Kidney epithelial cell (primary cell): ENCODE results near the gene ADSS1. TPM values are rescaled to one million over a fixed set of nuclear protein-coding genes. Genes with fewer than 3 reads are reported as not detected.

Experiments used
- DNase-seq: peaks from one replicate; pipeline ENCODE4 v3.0.0-alpha.2; 2010; ENCODE audit warnings: low read depth
- H3K27me3 ChIP-seq: 2 replicates; pipeline ENCODE4 v1.6.0; 2011; ENCODE audit warnings: low read length; ENCODE audit not compliant: control insufficient read depth, insufficient read depth
- H3K36me3 ChIP-seq: 2 replicates; pipeline ENCODE4 v1.5.1; 2011; ENCODE audit warnings: low read length; ENCODE audit not compliant: control insufficient read depth, insufficient read depth
- H3K4me3 ChIP-seq: 2 replicates; pipeline ENCODE4 v1.5.1; 2011; ENCODE audit warnings: low read depth, mild to moderate bottlenecking, control low read depth, low read length
- CTCF ChIP-seq: IDR thresholded peaks from 2 replicates; pipeline ENCODE4 v1.5.1; 2011; ENCODE audit warnings: mild to moderate bottlenecking, moderate library complexity, low read length, control low read depth, inconsistent platforms; ENCODE audit not compliant: insufficient read depth, poor library complexity, severe bottlenecking
- total RNA-seq: library from RNA; depleted of rRNA; stranded (reverse); fragments of >200 nt; gene quantifications from 2 replicates; pipeline ENCODE4 v1.2.3, GENCODE V29; 2015

The ADSS1 gene
- total RNA-seq, 1 donor from 2014 or later = 10.3 TPM

GRCh38 chr14:104788161-104788818 is 64.3 kb downstream of the ADSS1 start:
- H3K27me3 ChIP-seq = no peaks in the 10 kb centered on the region
- no peak overlapping the region for H3K4me3 ChIP-seq
- H3K36me3 ChIP-seq = no peaks in the 10 kb centered on the region
- no peak for DNase-seq
- no peak for TF ChIP-seq CTCF

- DNase-seq = no peak
- Histone ChIP-seq H3K27me3 (no peaks in the 10 kb centered on the region), H3K4me3 (no peak overlapping the region), H3K36me3 (no peaks in the 10 kb centered on the region)
- no peak for TF ChIP-seq CTCF
Measured at GRCh38 chr14:104788873-104789663, 65.0 kb downstream of the ADSS1 start.

- no peak for DNase-seq
- TF ChIP-seq CTCF = no peak
- H3K4me3 ChIP-seq = no peak overlapping the region
- no peaks in the 10 kb centered on the region for H3K27me3 ChIP-seq
- no peaks in the 10 kb centered on the region for H3K36me3 ChIP-seq
Measured at GRCh38 chr14:104789752-104790743, 66.0 kb downstream of the ADSS1 start.

GRCh38 chr14:104791425-104791824 is 67.4 kb downstream of the ADSS1 start:
- Histone ChIP-seq H3K4me3 (no peak overlapping the region), H3K27me3 (no peaks in the 10 kb centered on the region), H3K36me3 (no peaks in the 10 kb centered on the region)
- no peak for TF ChIP-seq CTCF
- no peak for DNase-seq

- TF ChIP-seq CTCF = no peak
- no peak for DNase-seq
- Histone ChIP-seq H3K36me3 (no peaks in the 10 kb centered on the region), H3K27me3 (no peaks in the 10 kb centered on the region), H3K4me3 (no peak overlapping the region)
Measured at GRCh38 chr14:104792101-104792884, 68.3 kb downstream of the ADSS1 start.
